Central memory CD8-positive, alpha-beta T cell (primary cell): ENCODE measurements around the gene DKK3.
A peak's percentile ranks its signal among the peaks of the same experiment; 100 is the strongest.

Source experiments
- ATAC-seq: fragments of 150-1000 bp; cut with Tn5 transposase; replicated peaks from 2 replicates; pipeline ENCODE4 v1.10.0; 2022; ENCODE audit warnings: mild to moderate bottlenecking, moderate FRiP score, moderate number of reproducible peaks; ENCODE audit not compliant: poor library complexity, severe bottlenecking; ENCODE audit errors: extremely low read depth
- DNase-seq, 2 donors: peaks; one replicate each; pipeline ENCODE4 v3.0.0; 2021; ENCODE audit warnings: low spot score in 2 of 2
- H3K27ac Mint-ChIP-seq: one replicate; pipeline ENCODE4 v1.8.0; 2022; ENCODE audit warnings: low read depth, mild to moderate bottlenecking, moderate library complexity, mixed read lengths
- H3K27me3 Mint-ChIP-seq: one replicate; pipeline ENCODE4 v1.8.0; 2022; ENCODE audit warnings: mixed read lengths
- H3K36me3 Mint-ChIP-seq: one replicate; pipeline ENCODE4 v1.8.0; 2022; ENCODE audit warnings: mild to moderate bottlenecking, moderate library complexity, mixed read lengths; ENCODE audit not compliant: insufficient read depth
- H3K4me1 Mint-ChIP-seq: one replicate; pipeline ENCODE4 v1.8.0; 2022; ENCODE audit warnings: mixed read lengths
- H3K4me3 Mint-ChIP-seq: one replicate; pipeline ENCODE4 v1.8.0; 2022; ENCODE audit warnings: mild to moderate bottlenecking, moderate library complexity, mixed read lengths
- H3K9me3 Mint-ChIP-seq: one replicate; pipeline ENCODE4 v1.8.0; 2022; ENCODE audit warnings: mixed read lengths

Gene DKK3

GRCh38 chr11:11946180-11946579, 62.2 kb downstream of the DKK3 start:
- H3K27me3 Mint-ChIP-seq, result no peaks in the 10 kb centered on the region
- ATAC-seq (no peak), DNase-seq (no peak)
- no peak overlapping the region for H3K4me3 Mint-ChIP-seq
- H3K27ac Mint-ChIP-seq, result peak overlapping the region; percentile 71
- no peaks in the 10 kb centered on the region for H3K4me1 Mint-ChIP-seq
- H3K36me3 Mint-ChIP-seq, result peaks cover 44% of the 10 kb centered on the region
- no peaks in the 10 kb centered on the region for H3K9me3 Mint-ChIP-seq

GRCh38 chr11:11944444-11944843, 64.0 kb downstream of the DKK3 start:
- no peak overlapping the region for H3K4me3 Mint-ChIP-seq
- H3K36me3 Mint-ChIP-seq, result peaks cover 45% of the 10 kb centered on the region

GRCh38 chr11:11942668-11943067, 65.8 kb downstream of the DKK3 start:
- Mint-ChIP-seq H3K4me3 (no peak overlapping the region), H3K9me3 (no peaks in the 10 kb centered on the region), H3K27me3 (no peaks in the 10 kb centered on the region), H3K36me3 (peaks cover 52% of the 10 kb centered on the region), H3K27ac (no peak overlapping the region), H3K4me1 (no peaks in the 10 kb centered on the region)
- DNase-seq (no peak), ATAC-seq (no peak)

More at GRCh38 chr11:11944444-11944843, 64.0 kb downstream of the DKK3 start:
- ATAC-seq, result no peak
- Mint-ChIP-seq H3K4me1 (no peaks in the 10 kb centered on the region), H3K27ac (no peak overlapping the region), H3K27me3 (no peaks in the 10 kb centered on the region), H3K9me3 (no peaks in the 10 kb centered on the region)
- no peak for DNase-seq

GRCh38 chr11:11940551-11940950, 67.9 kb downstream of the DKK3 start:
- Mint-ChIP-seq H3K4me3 (no peak overlapping the region), H3K27ac (no peak overlapping the region), H3K27me3 (no peaks in the 10 kb centered on the region), H3K4me1 (no peaks in the 10 kb centered on the region), H3K9me3 (no peaks in the 10 kb centered on the region), H3K36me3 (peaks cover 54% of the 10 kb centered on the region)
- DNase-seq (no peak), ATAC-seq (no peak)

- DNase-seq (no peak), ATAC-seq (no peak)
- Mint-ChIP-seq H3K27ac (peak overlapping the region; percentile 45), H3K36me3 (peaks cover 56% of the 10 kb centered on the region), H3K27me3 (no peaks in the 10 kb centered on the region), H3K4me3 (no peak overlapping the region), H3K4me1 (no peaks in the 10 kb centered on the region), H3K9me3 (no peaks in the 10 kb centered on the region)
Measured at GRCh38 chr11:11937957-11938356, 70.5 kb downstream of the DKK3 start.

- Mint-ChIP-seq H3K27ac (peak overlapping the region; percentile 45), H3K4me3 (no peak overlapping the region), H3K4me1 (no peaks in the 10 kb centered on the region), H3K27me3 (no peaks in the 10 kb centered on the region), H3K36me3 (peaks cover 53% of the 10 kb centered on the region), H3K9me3 (no peaks in the 10 kb centered on the region)
- ATAC-seq (no peak), DNase-seq (no peak)
Measured at GRCh38 chr11:11937433-11937832, 71.0 kb downstream of the DKK3 start.

- Mint-ChIP-seq H3K4me3 (no peak overlapping the region), H3K36me3 (peaks cover 46% of the 10 kb centered on the region), H3K27ac (no peak overlapping the region), H3K27me3 (no peaks in the 10 kb centered on the region), H3K9me3 (no peaks in the 10 kb centered on the region), H3K4me1 (no peaks in the 10 kb centered on the region)
- DNase-seq (no peak), ATAC-seq (no peak)
Measured at GRCh38 chr11:11935536-11935935, 72.9 kb downstream of the DKK3 start.

- no peaks in the 10 kb centered on the region for H3K9me3 Mint-ChIP-seq
- no peak overlapping the region for H3K4me3 Mint-ChIP-seq
- no peak for ATAC-seq
- H3K4me1 Mint-ChIP-seq, result peaks cover 7% of the 10 kb centered on the region
- H3K27ac Mint-ChIP-seq, result no peak overlapping the region
- peaks cover 36% of the 10 kb centered on the region for H3K36me3 Mint-ChIP-seq
- H3K27me3 Mint-ChIP-seq, result no peaks in the 10 kb centered on the region
- no peak for DNase-seq
Measured at GRCh38 chr11:11931461-11932055, 76.9 kb downstream of the DKK3 start.

GRCh38 chr11:11929920-11930319, 78.5 kb downstream of the DKK3 start:
- no peaks in the 10 kb centered on the region for H3K27me3 Mint-ChIP-seq
- no peak for DNase-seq
- H3K36me3 Mint-ChIP-seq, result peaks cover 42% of the 10 kb centered on the region
- no peak for ATAC-seq
- peaks cover 20% of the 10 kb centered on the region for H3K4me1 Mint-ChIP-seq
- H3K27ac Mint-ChIP-seq, result no peak overlapping the region
- no peak overlapping the region for H3K4me3 Mint-ChIP-seq
- H3K9me3 Mint-ChIP-seq, result no peaks in the 10 kb centered on the region

- no peak for DNase-seq
- H3K27me3 Mint-ChIP-seq, result no peaks in the 10 kb centered on the region
- H3K4me1 Mint-ChIP-seq, result peaks cover 29% of the 10 kb centered on the region
- H3K9me3 Mint-ChIP-seq, result no peaks in the 10 kb centered on the region
- peaks cover 38% of the 10 kb centered on the region for H3K36me3 Mint-ChIP-seq
- H3K27ac Mint-ChIP-seq, result no peak overlapping the region
- ATAC-seq, result no peak
- H3K4me3 Mint-ChIP-seq, result no peak overlapping the region
Measured at GRCh38 chr11:11923828-11924227, 84.6 kb downstream of the DKK3 start.

GRCh38 chr11:11916981-11917399, 91.4 kb downstream of the DKK3 start:
- Mint-ChIP-seq H3K27me3 (no peaks in the 10 kb centered on the region), H3K4me3 (no peak overlapping the region), H3K36me3 (peaks cover 25% of the 10 kb centered on the region), H3K4me1 (peaks cover 11% of the 10 kb centered on the region), H3K9me3 (no peaks in the 10 kb centered on the region), H3K27ac (peak overlapping the region; percentile 25)
- ATAC-seq (no peak), DNase-seq (no peak)

- DNase-seq (no peak), ATAC-seq (no peak)
- Mint-ChIP-seq H3K4me3 (no peak overlapping the region), H3K4me1 (peaks cover 11% of the 10 kb centered on the region), H3K9me3 (no peaks in the 10 kb centered on the region), H3K27ac (peak overlapping the region; percentile 66), H3K36me3 (peaks cover 27% of the 10 kb centered on the region), H3K27me3 (no peaks in the 10 kb centered on the region)
Measured at GRCh38 chr11:11915625-11916024, 92.8 kb downstream of the DKK3 start.

- peaks cover 11% of the 10 kb centered on the region for H3K4me1 Mint-ChIP-seq
- ATAC-seq (no peak), DNase-seq (no peak)
- no peak overlapping the region for H3K4me3 Mint-ChIP-seq
- no peak overlapping the region for H3K27ac Mint-ChIP-seq
- no peaks in the 10 kb centered on the region for H3K27me3 Mint-ChIP-seq
- H3K9me3 Mint-ChIP-seq, result no peaks in the 10 kb centered on the region
- peaks cover 20% of the 10 kb centered on the region for H3K36me3 Mint-ChIP-seq
Measured at GRCh38 chr11:11913395-11913794, 95.0 kb downstream of the DKK3 start.
